Naive thymus-derived CD4-positive, alpha-beta T cell (primary cell): Measurements from ENCODE around the gene TBC1D5. TPM values are rescaled to one million over a fixed set of nuclear protein-coding genes. Genes with fewer than 3 reads are reported as not detected.

Experiments
- ATAC-seq: fragments of 150-1000 bp; cut with Tn5 transposase; 2 replicates; pipeline ENCODE4 v1.10.0; 2021; ENCODE audit warnings: mild to moderate bottlenecking, moderate library complexity
- CTCF ChIA-PET: fragments of 350-600 bp; sonication (Branson Sonifier 250); formaldehyde crosslinking; loops from one replicate; lab custom pipeline; 2021; ENCODE audit warnings: antibody characterized with exemption; lab: Charles Lee
- POLR2A ChIA-PET: fragments of 350-600 bp; sonication (Branson Sonifier 250); formaldehyde crosslinking; loops from one replicate; lab custom pipeline; 2021; ENCODE audit warnings: antibody characterized with exemption, inconsistent platforms; lab: Charles Lee
- DNase-seq, 9 donors: peaks; one replicate each; pipeline versions ENCODE4 v3.0.0 to v3.0.0-alpha.2; 2020 to 2022; ENCODE audit warnings: mixed read lengths in 1 of 9
- H3K27ac ChIP-seq: one replicate; pipeline ENCODE4 v1.7.0; 2013; ENCODE audit warnings: mild to moderate bottlenecking, low read depth, low read length, moderate library complexity
- H3K27me3 ChIP-seq, 2 donors: one replicate each; pipeline ENCODE4 v1.7.0; 2013; ENCODE audit warnings: low read length in 2 of 2, mild to moderate bottlenecking in 2 of 2, moderate library complexity in 2 of 2; ENCODE audit not compliant: control insufficient read depth in 2 of 2, insufficient read depth in 2 of 2
- H3K36me3 ChIP-seq, 3 experiments: 1 replicate in 2 of 3; 2 replicates in 1 of 3; pipeline ENCODE4 v1.7.0; 2013; ENCODE audit warnings: low read length in 3 of 3, mild to moderate bottlenecking in 3 of 3, moderate library complexity in 1 of 3; ENCODE audit not compliant: insufficient read depth in 3 of 3, control insufficient read depth in 2 of 3
- H3K4me1 ChIP-seq, 2 donors: one replicate each; pipeline ENCODE4 v1.7.0; 2013; ENCODE audit warnings: low read length in 2 of 2, mild to moderate bottlenecking in 2 of 2, moderate library complexity in 1 of 2; ENCODE audit not compliant: control insufficient read depth in 2 of 2, insufficient read depth in 2 of 2
- H3K4me3 ChIP-seq: 2 replicates; pipeline ENCODE4 v1.7.0; 2013; ENCODE audit warnings: mild to moderate bottlenecking, low read length
- H3K9me3 ChIP-seq, 3 experiments: 1 replicate in 2 of 3; 2 replicates in 1 of 3; pipeline ENCODE4 v1.7.0; 2013; ENCODE audit warnings: low read length in 3 of 3; ENCODE audit not compliant: control insufficient read depth in 2 of 3
- H3K27ac Mint-ChIP-seq, 9 donors: one replicate each; pipeline ENCODE4 v1.8.0; 2020 to 2022; ENCODE audit warnings: mixed read lengths in 9 of 9, mild to moderate bottlenecking in 8 of 9, moderate library complexity in 5 of 9, inconsistent platforms in 2 of 9
- H3K27me3 Mint-ChIP-seq, 5 donors: one replicate each; pipeline ENCODE4 v1.8.0; 2021 to 2022; ENCODE audit warnings: mixed read lengths in 5 of 5, mild to moderate bottlenecking in 1 of 5
- H3K36me3 Mint-ChIP-seq, 5 donors: one replicate each; pipeline ENCODE4 v1.8.0; 2020 to 2022; ENCODE audit warnings: mixed read lengths in 5 of 5, mild to moderate bottlenecking in 3 of 5, inconsistent platforms in 1 of 5
- H3K4me1 Mint-ChIP-seq, 7 donors: one replicate each; pipeline ENCODE4 v1.8.0; 2020 to 2022; ENCODE audit warnings: mixed read lengths in 7 of 7, mild to moderate bottlenecking in 3 of 7, inconsistent platforms in 1 of 7
- H3K4me3 Mint-ChIP-seq, 10 donors: one replicate each; pipeline ENCODE4 v1.8.0; 2020 to 2022; ENCODE audit warnings: mild to moderate bottlenecking in 10 of 10, mixed read lengths in 10 of 10, moderate library complexity in 6 of 10, inconsistent platforms in 2 of 10
- H3K9me3 Mint-ChIP-seq, 11 donors: one replicate each; pipeline ENCODE4 v1.8.0; 2020 to 2022; ENCODE audit warnings: mixed read lengths in 11 of 11, mild to moderate bottlenecking in 4 of 11, inconsistent platforms in 1 of 11, moderate library complexity in 1 of 11
- intact Hi-C, 2 donors: fragments of 100-400 bp; cut with micrococcal nuclease; formaldehyde crosslinking; loops; one replicate each; pipeline ENCODE4 v1.15.1; 2023
- polyA plus RNA-seq, 2 donors: library from polyadenylated mRNA; unstranded; fragments of 300-500 nt; fragmentation: Illumina TruSeq; gene quantifications; one replicate each; pipeline ENCODE4 v1.2.3, GENCODE V29; 2021
- total RNA-seq, 6 experiments: library from RNA in 5 of 6; stranded (reverse) in 5 of 6; gene quantifications; 1 replicate in 5 of 6; 2 replicates in 1 of 6; pipeline ENCODE4 v1.2.3 and lab custom pipeline; 2021 to 2026

The TBC1D5 gene
- total and polyA plus RNA-seq, 7 experiments from 2014 or later = 30.5 to 54.0 (median 37.4) TPM

- ChIA-PET CTCF (interaction anchor here (0.6 kb wide), 1 partner anchor 209 kb away, joined by 3 read pairs; no protein-coding TSS in a partner anchor), POLR2A (no interaction called here)
- H3K4me3 Mint-ChIP-seq = no peak overlapping the region
- Histone ChIP-seq H3K4me1 (peaks cover 0 to 4% of the 10 kb centered on the region in 2 donors), H3K9me3 (no peaks in the 10 kb centered on the region), H3K4me3 (no peak overlapping the region), H3K27ac (no peak overlapping the region), H3K36me3 (no peaks in the 10 kb centered on the region), H3K27me3 (no peaks in the 10 kb centered on the region)
- peak overlapping the region in 1 of 9 donors; percentile 28 for H3K27ac Mint-ChIP-seq
- no peak for ATAC-seq
- H3K36me3 Mint-ChIP-seq = peaks cover 0 to 3% (median 0%) of the 10 kb centered on the region in 5 donors
- no peaks in the 10 kb centered on the region for H3K9me3 Mint-ChIP-seq
- H3K27me3 Mint-ChIP-seq = no peaks in the 10 kb centered on the region
- no peak for DNase-seq
- H3K4me1 Mint-ChIP-seq = peaks cover 0 to 5% (median 0%) of the 10 kb centered on the region in 7 donors
- intact Hi-C loops = no loop called here
Observed at GRCh38 chr3:17510265-17510664, 232.2 kb downstream of the TBC1D5 start.

- Histone ChIP-seq H3K27ac (no peak overlapping the region), H3K4me1 (no peaks in the 10 kb centered on the region), H3K27me3 (no peaks in the 10 kb centered on the region), H3K9me3 (no peaks in the 10 kb centered on the region), H3K4me3 (no peak overlapping the region), H3K36me3 (no peaks in the 10 kb centered on the region)
- Mint-ChIP-seq H3K4me1 (peaks cover 0 to 5% (median 0%) of the 10 kb centered on the region in 7 donors), H3K9me3 (no peaks in the 10 kb centered on the region), H3K27ac (no peak overlapping the region), H3K4me3 (no peak overlapping the region), H3K27me3 (no peaks in the 10 kb centered on the region), H3K36me3 (peaks cover 0 to 13% (median 8%) of the 10 kb centered on the region in 5 donors)
- ATAC-seq (no peak), DNase-seq (no peak)
- ChIA-PET CTCF (no interaction called here), POLR2A (no interaction called here)
- intact Hi-C loops = no loop called here
Observed at GRCh38 chr3:17508180-17508752, 234.2 kb downstream of the TBC1D5 start.

GRCh38 chr3:17507480-17507879, 235.0 kb downstream of the TBC1D5 start:
- Histone ChIP-seq H3K9me3 (no peaks in the 10 kb centered on the region), H3K27ac (no peak overlapping the region), H3K27me3 (no peaks in the 10 kb centered on the region), H3K4me1 (no peaks in the 10 kb centered on the region), H3K36me3 (no peaks in the 10 kb centered on the region), H3K4me3 (no peak overlapping the region)
- no peak overlapping the region for H3K4me3 Mint-ChIP-seq
- H3K36me3 Mint-ChIP-seq = peaks cover 0 to 13% (median 8%) of the 10 kb centered on the region in 5 donors
- H3K9me3 Mint-ChIP-seq = no peaks in the 10 kb centered on the region
- intact Hi-C loops = no loop called here
- ATAC-seq (no peak), DNase-seq (no peak)
- H3K4me1 Mint-ChIP-seq = peaks cover 0 to 5% (median 0%) of the 10 kb centered on the region in 7 donors
- no peak overlapping the region for H3K27ac Mint-ChIP-seq
- H3K27me3 Mint-ChIP-seq = no peaks in the 10 kb centered on the region
- POLR2A ChIA-PET = no interaction called here
- CTCF ChIA-PET = no interaction called here

GRCh38 chr3:17505856-17506255, 236.6 kb downstream of the TBC1D5 start:
- no peak overlapping the region for H3K4me3 Mint-ChIP-seq
- ChIA-PET POLR2A (no interaction called here), CTCF (no interaction called here)
- no peaks in the 10 kb centered on the region for H3K9me3 Mint-ChIP-seq
- H3K27ac Mint-ChIP-seq = no peak overlapping the region
- H3K4me1 ChIP-seq = no peaks in the 10 kb centered on the region
- no peaks in the 10 kb centered on the region for H3K27me3 Mint-ChIP-seq
- no peak overlapping the region for H3K27ac ChIP-seq
- ATAC-seq (no peak), DNase-seq (no peak)
- H3K36me3 ChIP-seq = no peaks in the 10 kb centered on the region
- peaks cover 0 to 13% (median 8%) of the 10 kb centered on the region in 5 donors for H3K36me3 Mint-ChIP-seq
- H3K27me3 ChIP-seq = no peaks in the 10 kb centered on the region
- intact Hi-C loops = no loop called here
- H3K4me3 ChIP-seq = no peak overlapping the region
- H3K4me1 Mint-ChIP-seq = peaks cover 0 to 5% (median 0%) of the 10 kb centered on the region in 7 donors
- no peaks in the 10 kb centered on the region for H3K9me3 ChIP-seq

- Mint-ChIP-seq H3K27me3 (no peaks in the 10 kb centered on the region), H3K27ac (no peak overlapping the region), H3K9me3 (peaks cover 0 to 2% (median 0%) of the 10 kb centered on the region in 11 donors), H3K36me3 (peaks cover 0 to 23% (median 12%) of the 10 kb centered on the region in 5 donors), H3K4me3 (no peak overlapping the region), H3K4me1 (no peaks in the 10 kb centered on the region)
- intact Hi-C loops = no loop called here
- ChIA-PET CTCF (no interaction called here), POLR2A (no interaction called here)
- Histone ChIP-seq H3K27ac (no peak overlapping the region), H3K4me1 (no peaks in the 10 kb centered on the region), H3K9me3 (no peaks in the 10 kb centered on the region), H3K27me3 (no peaks in the 10 kb centered on the region), H3K4me3 (no peak overlapping the region), H3K36me3 (no peaks in the 10 kb centered on the region)
- no peak for ATAC-seq
- DNase-seq = no peak
Observed at GRCh38 chr3:17501745-17502144, 240.7 kb downstream of the TBC1D5 start.

GRCh38 chr3:17500618-17501017, 241.8 kb downstream of the TBC1D5 start:
- no peak overlapping the region for H3K27ac Mint-ChIP-seq
- POLR2A ChIA-PET = no interaction called here

More at GRCh38 chr3:17500618-17501017, 241.8 kb downstream of the TBC1D5 start:
- no peaks in the 10 kb centered on the region for H3K4me1 ChIP-seq
- H3K4me1 Mint-ChIP-seq = peaks cover 0 to 6% (median 0%) of the 10 kb centered on the region in 7 donors
- CTCF ChIA-PET = no interaction called here
- peaks cover 0 to 28% (median 17%) of the 10 kb centered on the region in 5 donors for H3K36me3 Mint-ChIP-seq
- intact Hi-C loops = no loop called here
- H3K9me3 Mint-ChIP-seq = peaks cover 0 to 2% (median 0%) of the 10 kb centered on the region in 11 donors
- DNase-seq (no peak), ATAC-seq (no peak)
- H3K4me3 Mint-ChIP-seq = no peak overlapping the region
- no peaks in the 10 kb centered on the region for H3K27me3 Mint-ChIP-seq
- H3K4me3 ChIP-seq = no peak overlapping the region
- no peaks in the 10 kb centered on the region for H3K27me3 ChIP-seq
- H3K9me3 ChIP-seq = no peaks in the 10 kb centered on the region
- H3K36me3 ChIP-seq = no peaks in the 10 kb centered on the region
- no peak overlapping the region for H3K27ac ChIP-seq
